MM.1S (cell line): ENCODE measurements around the gene EXOC7.

Source experiments
- DNase-seq: peaks from one replicate; pipeline ENCODE4 v3.0.0-alpha.2; 2015
- H2AFZ ChIP-seq: fragments of 300-600 bp; sonication (generic); 2 replicates; pipeline ENCODE4 v1.6.0; 2016; ENCODE audit warnings: antibody characterized with exemption, low read length
- H3F3A ChIP-seq: fragments of 300-600 bp; sonication (generic); 2 replicates; pipeline ENCODE4 v1.6.1; 2016; ENCODE audit warnings: mild to moderate bottlenecking, antibody characterized with exemption, low read length, moderate library complexity, mixed read lengths; ENCODE audit not compliant: insufficient read depth
- H3K27ac ChIP-seq: fragments of 300-600 bp; sonication (generic); 2 replicates; pipeline ENCODE4 v1.5.1; 2016; ENCODE audit warnings: mild to moderate bottlenecking, low read length
- H3K27me3 ChIP-seq: fragments of 300-600 bp; sonication (generic); replicated peaks from 2 replicates; pipeline ENCODE4 v1.6.0; 2016; ENCODE audit warnings: low read length; ENCODE audit not compliant: insufficient read depth
- H3K36me3 ChIP-seq: fragments of 300-600 bp; sonication (generic); replicated peaks from 2 replicates; pipeline ENCODE4 v1.6.1; 2016; ENCODE audit warnings: mild to moderate bottlenecking, low read length, mixed read lengths; ENCODE audit not compliant: insufficient read depth
- H3K4me1 ChIP-seq: fragments of 300-600 bp; sonication (generic); 2 replicates; pipeline ENCODE4 v1.6.1; 2016; ENCODE audit warnings: low read length, mixed read lengths
- H3K4me2 ChIP-seq: fragments of 300-600 bp; sonication (generic); 2 replicates; pipeline ENCODE4 v1.6.0; 2016; ENCODE audit warnings: low read depth, low read length
- H3K4me3 ChIP-seq: fragments of 300-600 bp; sonication (generic); 2 replicates; pipeline ENCODE4 v1.5.1; 2016; ENCODE audit warnings: low read length, mixed read lengths
- H3K79me2 ChIP-seq: fragments of 300-600 bp; sonication (generic); 2 replicates; pipeline ENCODE4 v1.6.1; 2016; ENCODE audit warnings: mixed run types, low read length, mixed read lengths
- H3K9ac ChIP-seq: fragments of 300-600 bp; sonication (generic); 2 replicates; pipeline ENCODE4 v1.6.1; 2016; ENCODE audit warnings: low read length, mixed read lengths
- H3K9me2 ChIP-seq: fragments of 300-600 bp; sonication (generic); replicated peaks from 2 replicates; pipeline ENCODE4 v1.6.1; 2016; ENCODE audit warnings: mild to moderate bottlenecking, low read length, mixed read lengths; ENCODE audit not compliant: insufficient read depth
- H3K9me3 ChIP-seq: fragments of 300-600 bp; sonication (generic); replicated peaks from 2 replicates; pipeline ENCODE4 v1.6.1; 2016; ENCODE audit warnings: mild to moderate bottlenecking, low read length, mixed read lengths; ENCODE audit not compliant: insufficient read depth
- H4K20me1 ChIP-seq: fragments of 300-600 bp; sonication (generic); 2 replicates; pipeline ENCODE4 v1.6.1; 2016; ENCODE audit warnings: mild to moderate bottlenecking, low read length, moderate library complexity, mixed read lengths; ENCODE audit not compliant: insufficient read depth
- EZH2 ChIP-seq: fragments of 300-600 bp; sonication (generic); optimal IDR thresholded peaks from 2 replicates; pipeline ENCODE3; 2017; ENCODE audit warnings: low read depth, mild to moderate bottlenecking, antibody characterized with exemption, low read length, mixed read lengths
- EZH2phosphoT487 ChIP-seq: fragments of 300-600 bp; sonication (generic); IDR thresholded peaks from 2 replicates; pipeline ENCODE4 v1.6.1; 2018; ENCODE audit warnings: antibody characterized with exemption, low read length
- TF ChIP-seq, protein P1 (sequence below): fragments of 300-600 bp; sonication (generic); IDR thresholded peaks from 2 replicates; pipeline ENCODE4 v1.5.1; 2016; ENCODE audit warnings: antibody characterized with exemption, low read length, mixed read lengths

Gene EXOC7

DNA sequence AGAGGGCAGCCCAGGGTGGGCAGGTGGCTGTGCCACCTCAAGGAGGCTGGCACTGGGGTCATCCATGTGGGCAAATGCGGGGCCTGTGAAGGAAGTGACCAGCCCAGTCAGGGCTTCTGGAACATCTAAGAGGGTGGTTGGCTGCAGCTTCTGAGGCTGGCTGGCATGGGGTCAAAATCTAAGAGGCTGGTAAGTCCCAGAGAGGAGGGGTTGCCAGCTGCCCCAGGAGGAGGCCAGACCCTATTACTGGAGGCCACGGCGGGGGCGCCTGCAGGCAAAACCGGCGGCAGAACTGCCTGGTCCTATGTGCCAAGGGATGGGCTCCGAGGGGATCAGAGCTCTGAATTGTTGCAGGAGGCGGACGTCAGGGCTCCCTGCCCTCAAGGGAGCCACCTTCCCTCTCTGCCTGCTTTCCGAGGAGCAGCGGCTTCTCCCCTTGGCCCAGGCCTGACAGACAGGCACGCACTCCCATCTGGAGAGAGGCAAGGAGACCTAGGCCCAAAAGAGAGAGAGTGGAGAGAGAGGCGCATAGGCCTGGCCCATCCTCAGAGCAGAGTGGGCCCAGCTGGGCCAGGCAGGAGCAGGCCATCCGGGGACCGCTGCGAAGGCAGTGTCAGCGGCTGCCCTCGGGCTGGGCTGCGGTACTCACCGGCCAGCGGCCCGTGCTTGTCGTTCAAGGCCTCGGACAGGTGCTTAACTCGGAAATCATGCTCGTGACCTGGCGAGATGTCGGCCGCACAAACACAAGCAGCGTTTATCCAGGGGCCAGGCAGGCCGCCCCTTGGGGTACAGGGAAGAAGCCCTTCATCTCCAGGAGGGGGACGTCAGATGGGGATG lies 13.7 kb downstream of the EXOC7 start:
- no peaks in the 10 kb centered on the region for H3K36me3 ChIP-seq

DNA sequence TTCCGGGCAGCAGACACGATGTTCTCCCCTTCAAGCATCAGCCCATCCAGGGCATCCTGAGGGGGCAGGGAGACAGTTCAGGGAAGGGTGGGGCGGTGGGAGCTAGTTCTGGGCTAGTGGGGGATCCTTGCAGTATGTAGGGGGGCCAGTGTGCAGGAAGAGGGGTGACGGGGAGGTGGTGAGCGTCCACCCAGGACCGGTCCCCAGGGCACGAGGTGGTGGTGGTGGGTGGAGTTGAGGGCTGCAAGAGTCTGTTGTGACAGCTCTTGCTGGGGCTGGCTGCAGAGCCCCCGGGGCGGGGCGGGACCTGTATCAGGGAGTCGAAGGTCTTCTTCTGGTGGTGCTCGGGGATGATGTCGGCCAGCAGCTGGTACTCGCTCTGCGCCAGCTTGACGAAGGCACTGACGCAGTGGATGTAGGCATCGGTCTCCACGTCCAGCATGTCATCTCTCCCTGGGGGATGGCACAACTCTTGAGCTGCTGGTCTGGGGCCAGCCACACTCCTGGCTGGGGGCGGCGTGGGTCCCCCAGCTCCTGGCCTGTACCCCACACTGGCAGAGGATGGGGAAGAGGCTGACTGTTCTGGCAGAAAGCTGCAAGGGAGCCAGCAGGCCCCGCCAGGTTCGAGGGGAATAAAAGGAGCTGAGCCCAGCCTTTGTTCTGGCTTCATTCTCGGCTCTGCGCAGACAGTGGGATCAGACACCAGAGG lies 14.6 kb downstream of the EXOC7 start:
- no peak overlapping the region for H3K9ac ChIP-seq
- H2AFZ ChIP-seq: no peak overlapping the region
- no peaks in the 10 kb centered on the region for H3K4me1 ChIP-seq
- DNase-seq: no peak
- no peak overlapping the region for H3K4me3 ChIP-seq
- H3K27ac ChIP-seq: no peak overlapping the region
- H3K9me3 ChIP-seq: no peaks in the 10 kb centered on the region
- no peaks in the 10 kb centered on the region for H4K20me1 ChIP-seq
- H3K4me2 ChIP-seq: no peak overlapping the region
- H3K79me2 ChIP-seq: no peaks in the 10 kb centered on the region
- no peaks in the 10 kb centered on the region for H3F3A ChIP-seq
- no peak for TF ChIP-seq EZH2
- TF ChIP-seq, protein P1, sequence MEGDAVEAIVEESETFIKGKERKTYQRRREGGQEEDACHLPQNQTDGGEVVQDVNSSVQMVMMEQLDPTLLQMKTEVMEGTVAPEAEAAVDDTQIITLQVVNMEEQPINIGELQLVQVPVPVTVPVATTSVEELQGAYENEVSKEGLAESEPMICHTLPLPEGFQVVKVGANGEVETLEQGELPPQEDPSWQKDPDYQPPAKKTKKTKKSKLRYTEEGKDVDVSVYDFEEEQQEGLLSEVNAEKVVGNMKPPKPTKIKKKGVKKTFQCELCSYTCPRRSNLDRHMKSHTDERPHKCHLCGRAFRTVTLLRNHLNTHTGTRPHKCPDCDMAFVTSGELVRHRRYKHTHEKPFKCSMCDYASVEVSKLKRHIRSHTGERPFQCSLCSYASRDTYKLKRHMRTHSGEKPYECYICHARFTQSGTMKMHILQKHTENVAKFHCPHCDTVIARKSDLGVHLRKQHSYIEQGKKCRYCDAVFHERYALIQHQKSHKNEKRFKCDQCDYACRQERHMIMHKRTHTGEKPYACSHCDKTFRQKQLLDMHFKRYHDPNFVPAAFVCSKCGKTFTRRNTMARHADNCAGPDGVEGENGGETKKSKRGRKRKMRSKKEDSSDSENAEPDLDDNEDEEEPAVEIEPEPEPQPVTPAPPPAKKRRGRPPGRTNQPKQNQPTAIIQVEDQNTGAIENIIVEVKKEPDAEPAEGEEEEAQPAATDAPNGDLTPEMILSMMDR: no peak
- no peaks in the 10 kb centered on the region for H3K9me2 ChIP-seq
- H3K36me3 ChIP-seq: no peaks in the 10 kb centered on the region
- no peaks in the 10 kb centered on the region for H3K27me3 ChIP-seq

More for the DNA sequence above, 13.7 kb downstream of the EXOC7 start:
- Histone ChIP-seq H3K4me2 (no peak overlapping the region), H3F3A (no peaks in the 10 kb centered on the region), H3K79me2 (no peaks in the 10 kb centered on the region), H3K27me3 (no peaks in the 10 kb centered on the region), H4K20me1 (no peaks in the 10 kb centered on the region), H2AFZ (no peak overlapping the region), H3K9me3 (no peaks in the 10 kb centered on the region), H3K27ac (no peak overlapping the region), H3K4me1 (no peaks in the 10 kb centered on the region), H3K9ac (no peak overlapping the region), H3K4me3 (no peak overlapping the region), H3K9me2 (no peaks in the 10 kb centered on the region)
- no peak for DNase-seq
- TF ChIP-seq, protein P1: no peak
- no peak for TF ChIP-seq EZH2
- TF ChIP-seq EZH2phosphoT487: no peak

DNA sequence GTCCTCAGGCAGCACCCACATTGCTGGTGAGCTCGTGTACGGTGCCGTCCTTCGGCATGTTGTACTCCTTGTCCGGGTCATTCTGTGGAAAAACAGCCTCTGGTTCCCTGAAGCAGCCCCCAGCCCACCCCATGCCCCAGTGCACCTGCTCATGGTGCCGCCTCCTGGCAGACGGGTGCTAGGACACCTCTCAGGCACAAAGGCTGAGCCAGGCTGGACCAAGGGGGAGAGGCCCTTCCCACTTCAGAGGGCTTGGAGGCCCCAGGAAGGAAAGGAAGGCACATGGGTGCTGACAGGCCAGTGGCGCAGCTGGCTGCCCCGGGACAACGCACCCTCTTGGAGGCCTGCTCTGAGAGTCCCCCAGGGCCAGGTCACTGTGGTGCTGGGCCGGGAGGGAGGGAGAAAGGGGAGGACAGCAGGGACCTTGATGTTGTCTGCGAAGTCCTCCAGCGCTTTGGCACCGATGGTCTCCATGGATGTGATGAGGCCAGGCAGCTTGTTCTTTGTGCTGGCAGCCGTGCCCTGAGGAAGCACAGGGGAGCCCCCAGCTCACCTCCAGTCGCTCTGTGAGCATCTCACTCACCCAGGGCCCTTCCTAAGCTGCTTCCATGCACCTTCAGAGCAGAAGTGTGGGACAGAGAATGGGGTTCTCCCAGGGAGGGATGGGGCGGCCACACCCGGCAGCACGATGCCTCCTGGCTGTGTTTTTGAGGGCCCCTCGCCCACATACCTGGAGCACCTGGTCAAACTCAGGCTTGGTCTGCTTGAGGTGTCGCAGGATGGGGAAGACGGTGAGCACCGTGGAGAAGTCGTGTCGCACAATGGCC lies 15.3 kb downstream of the EXOC7 start:
- H3K9me3 ChIP-seq: no peaks in the 10 kb centered on the region
- H3K9ac ChIP-seq: no peak overlapping the region
- no peaks in the 10 kb centered on the region for H3K4me1 ChIP-seq
- DNase-seq: no peak
- no peaks in the 10 kb centered on the region for H3K9me2 ChIP-seq
- no peaks in the 10 kb centered on the region for H3F3A ChIP-seq
- H3K4me3 ChIP-seq: no peak overlapping the region
- H3K79me2 ChIP-seq: no peaks in the 10 kb centered on the region
- no peak overlapping the region for H3K4me2 ChIP-seq
- H3K27me3 ChIP-seq: no peaks in the 10 kb centered on the region
- no peaks in the 10 kb centered on the region for H3K36me3 ChIP-seq
- no peaks in the 10 kb centered on the region for H4K20me1 ChIP-seq
- no peak overlapping the region for H3K27ac ChIP-seq
- TF ChIP-seq EZH2phosphoT487 (no peak), EZH2 (no peak)
- TF ChIP-seq, protein P1: no peak
- H2AFZ ChIP-seq: no peak overlapping the region
